ENCODE measurements around the gene OR2T12. TPM values are rescaled to one million over a fixed set of nuclear protein-coding genes. Genes with fewer than 3 reads are reported as not detected.

Gene OR2T12
- total RNA-seq, 1 experiment from 2014 or later, result not detected

GRCh38 chr1:248243204-248243603, 60.0 kb downstream of the OR2T12 start:
- no peaks in the 10 kb centered on the region for H3K79me2 ChIP-seq (ENCODE audit: insufficient read depth, low read length)
- ChIA-PET CTCF (no interaction called here), RAD21 (ENCODE audit: low non-redundant PET in 1 of 2, low total read pairs in 2 of 2, uncharacterized antibody in 2 of 2, unreplicated experiment in 2 of 2) (no interaction called here), POLR2A (no interaction called here)
- H3K4me1 ChIP-seq (ENCODE audit: control insufficient read depth in 1 of 2, insufficient read depth in 2 of 2, low read length in 2 of 2), result no peaks in the 10 kb centered on the region
- no peaks in the 10 kb centered on the region for H4K20me1 ChIP-seq (ENCODE audit: insufficient read depth)
- no peaks in the 10 kb centered on the region for H3K27me3 ChIP-seq (ENCODE audit: insufficient read depth, low read length)
- peaks cover 0 to 14% of the 10 kb centered on the region in 2 experiments; a peak in 2 of 4 replicates for H3K9me3 ChIP-seq (ENCODE audit: control insufficient read depth in 1 of 2, insufficient read depth in 1 of 2, low read depth in 1 of 2, low read length in 2 of 2)
- no peak overlapping the region for H3K4me3 ChIP-seq (replicated peaks in 1 of 2; ENCODE audit: low read depth in 1 of 2, low read length in 2 of 2)
- no peaks in the 10 kb centered on the region; a peak in 1 of 4 replicates for H3K36me3 ChIP-seq (ENCODE audit: control insufficient read depth in 1 of 2, insufficient read depth in 2 of 2, low read length in 2 of 2)
- intact Hi-C loops (cut with micrococcal nuclease), result no loop called here
- no peak for TF ChIP-seq ATF3 (IDR thresholded peaks at IDR 0.05)
- TF ChIP-seq ZNF274 (IDR thresholded peaks at IDR 0.05; ENCODE audit: low read depth, low read length), result no peak
- peak; percentile 28; the same call in 1 of the 2 replicates for TF ChIP-seq RAD21 (IDR thresholded peaks at IDR 0.05; ENCODE audit: low read depth)
- no peak for TF ChIP-seq ELF1 (IDR thresholded peaks at IDR 0.05; ENCODE audit: borderline replicate concordance, low read depth)
- no peak for TF ChIP-seq ZBTB33 (IDR thresholded peaks at IDR 0.05; ENCODE audit: extremely low read depth, insufficient replicate concordance, low read length)
- TF ChIP-seq SIN3A (IDR thresholded peaks at IDR 0.05; ENCODE audit: low read depth), result no peak
- no peak for TF ChIP-seq MAX (IDR thresholded peaks at IDR 0.05)
- TF ChIP-seq POLR2A (IDR thresholded peaks at IDR 0.05; ENCODE audit: borderline replicate concordance, extremely low read depth, insufficient read depth, insufficient read length), result no peak
- peak; percentile 9 to 57 (median 57); a peak in 4 of 6 replicates for TF ChIP-seq CTCF (IDR thresholded peaks at IDR 0.05 in 2 of 3, conservative IDR thresholded peaks at IDR 0.05 in 1 of 3; ENCODE audit: borderline replicate concordance in 1 of 3, insufficient read depth in 1 of 3, low read depth in 2 of 3, low read length in 2 of 3)
- TF ChIP-seq EZH2 (IDR thresholded peaks at IDR 0.05), result no peak
- TF ChIP-seq CBX3 (IDR thresholded peaks at IDR 0.05; ENCODE audit: low read depth), result no peak
- TF ChIP-seq ZFX (IDR thresholded peaks at IDR 0.05), result no peak
- TF ChIP-seq EZH2phosphoT487 (IDR thresholded peaks at IDR 0.05; ENCODE audit: borderline replicate concordance), result no peak
- no peak for TF ChIP-seq SRF (IDR thresholded peaks at IDR 0.05; ENCODE audit: low read depth)
- H3K27ac ChIP-seq (ENCODE audit: low read depth, low read length), result no peak overlapping the region
- no peak for DNase-seq (ENCODE audit: low read depth, low spot score)
- BruUV-seq (replicated peaks), result no TSS peak
- no peak overlapping the region for H3K4me2 ChIP-seq (ENCODE audit: low read length)
- no peak for ATAC-seq
- no peak overlapping the region for H2AFZ ChIP-seq (ENCODE audit: low read depth, low read length, poor library complexity, severe bottlenecking)
- H3K9me2 ChIP-seq (ENCODE audit: insufficient read depth), result no peaks in the 10 kb centered on the region
- no peak overlapping the region for H3K9ac ChIP-seq (ENCODE audit: low read length)

Other genes with a start within 250 kb of the OR2T12 start
- not detected for gene OR2L13, start 208.2 kb downstream of the OR2T12 start, total RNA-seq (2021; ENCODE audit: unreplicated experiment)
- not detected for gene OR2M5, start 158.3 kb downstream of the OR2T12 start, total RNA-seq (2021; ENCODE audit: unreplicated experiment)
- gene OR2M2, start 128.6 kb downstream of the OR2T12 start, total RNA-seq (2021; ENCODE audit: unreplicated experiment), result not detected
- gene OR2M3, start 106.2 kb downstream of the OR2T12 start, total RNA-seq (2021; ENCODE audit: unreplicated experiment), result not detected
- not detected for gene OR2M4, start 72.0 kb downstream of the OR2T12 start, total RNA-seq (2021; ENCODE audit: unreplicated experiment)
- gene OR2T33, start 25.4 kb downstream of the OR2T12 start, total RNA-seq (2021; ENCODE audit: unreplicated experiment), result not detected
- not detected for gene OR2M7, start 21.1 kb upstream of the OR2T12 start, total RNA-seq (2021; ENCODE audit: unreplicated experiment)
- not detected for gene OR14C36, start 45.4 kb upstream of the OR2T12 start, total RNA-seq (2021; ENCODE audit: unreplicated experiment)
- gene OR2T4, start 58.2 kb upstream of the OR2T12 start, total RNA-seq (2021; ENCODE audit: unreplicated experiment), result not detected
- not detected for gene OR2T6, start 72.3 kb upstream of the OR2T12 start, total RNA-seq (2021; ENCODE audit: unreplicated experiment)
- not detected for gene OR2T1, start 99.6 kb upstream of the OR2T12 start, total RNA-seq (2021; ENCODE audit: unreplicated experiment)
- gene OR2T2, start 142.2 kb upstream of the OR2T12 start, total RNA-seq (2021; ENCODE audit: unreplicated experiment), result not detected
- gene OR2T3, start 169.9 kb upstream of the OR2T12 start, total RNA-seq (2021; ENCODE audit: unreplicated experiment), result not detected
- gene OR2T5, start 185.2 kb upstream of the OR2T12 start, total RNA-seq (2021; ENCODE audit: unreplicated experiment), result not detected
- gene OR2G6, start 204.6 kb upstream of the OR2T12 start, total RNA-seq (2021; ENCODE audit: unreplicated experiment), result not detected

Measured in HCT116 (cell line).